ENCODE measurements around the gene MARK2. TPM values are rescaled to one million over a fixed set of nuclear protein-coding genes. Genes with fewer than 3 reads are reported as not detected.

The MARK2 gene
- total RNA-seq, 1 donor from 2014 or later, result 25.4 TPM

- peak overlapping the region; percentile 93 for H3K4me2 ChIP-seq
- peaks cover 88% of the 10 kb centered on the region for H4K20me1 ChIP-seq (ENCODE audit: low read depth)
Observed at GRCh38 chr11:63843041-63843440, 4.1 kb downstream of the MARK2 start.

GRCh38 chr11:63844836-63845235 is 5.9 kb downstream of the MARK2 start:
- Histone ChIP-seq H3K79me2 (ENCODE audit: low read depth) (peaks cover 100% of the 10 kb centered on the region), H3K27ac (no peak overlapping the region), H3K9me3 (ENCODE audit: low read depth) (no peaks in the 10 kb centered on the region), H3K4me1 (peaks cover 43% of the 10 kb centered on the region), H3K27me3 (no peaks in the 10 kb centered on the region), H2AFZ (replicated peaks) (no peak overlapping the region), H3K4me3 (no peak overlapping the region), H3K36me3 (no peaks in the 10 kb centered on the region), H3F3A (ENCODE audit: low read depth) (peaks cover 13% of the 10 kb centered on the region), H4K20me1 (ENCODE audit: low read depth) (peaks cover 93% of the 10 kb centered on the region), H3K4me2 (no peak overlapping the region), H3K9ac (peak overlapping the region; percentile 8)
- no peak for DNase-seq (ENCODE audit: low spot score)
- Mint-ChIP-seq H3K4me1 (peaks cover 45% of the 10 kb centered on the region), H3K27ac (no peak overlapping the region), H3K9me3 (no peaks in the 10 kb centered on the region), H3K4me3 (no peak overlapping the region), H3K27me3 (ENCODE audit: insufficient read depth, low read depth) (peaks cover 7% of the 10 kb centered on the region), H3K36me3 (peaks cover 17% of the 10 kb centered on the region)
- TF ChIP-seq EZH2phosphoT487 (IDR thresholded peaks at IDR 0.05) (no peak), CTCF (IDR thresholded peaks at IDR 0.05) (no peak), EZH2 (IDR thresholded peaks at IDR 0.05) (no peak)

More at GRCh38 chr11:63843041-63843440, 4.1 kb downstream of the MARK2 start:
- H3K27ac Mint-ChIP-seq, result no peak overlapping the region
- H3K4me3 Mint-ChIP-seq, result no peak overlapping the region
- H3K4me3 ChIP-seq, result no peak overlapping the region
- TF ChIP-seq CTCF (IDR thresholded peaks at IDR 0.05) (no peak), EZH2phosphoT487 (IDR thresholded peaks at IDR 0.05) (no peak), EZH2 (IDR thresholded peaks at IDR 0.05) (no peak)
- no peak for DNase-seq (ENCODE audit: low spot score)
- no peaks in the 10 kb centered on the region for H3K9me3 Mint-ChIP-seq
- H3K36me3 ChIP-seq, result no peaks in the 10 kb centered on the region
- peak overlapping the region; percentile 9 for H3K27ac ChIP-seq
- H3K27me3 Mint-ChIP-seq (ENCODE audit: insufficient read depth, low read depth), result peaks cover 4% of the 10 kb centered on the region
- H3K9ac ChIP-seq, result no peak overlapping the region
- no peaks in the 10 kb centered on the region for H3K9me3 ChIP-seq (ENCODE audit: low read depth)
- H3K79me2 ChIP-seq (ENCODE audit: low read depth), result peaks cover 89% of the 10 kb centered on the region
- H3K4me1 ChIP-seq, result peaks cover 46% of the 10 kb centered on the region
- no peak overlapping the region for H2AFZ ChIP-seq (replicated peaks)
- H3F3A ChIP-seq (ENCODE audit: low read depth), result peaks cover 16% of the 10 kb centered on the region
- H3K4me1 Mint-ChIP-seq, result peaks cover 46% of the 10 kb centered on the region
- H3K36me3 Mint-ChIP-seq, result peaks cover 7% of the 10 kb centered on the region
- H3K27me3 ChIP-seq, result no peaks in the 10 kb centered on the region

- no peaks in the 10 kb centered on the region for H3K36me3 ChIP-seq
- peaks cover 11% of the 10 kb centered on the region for H3F3A ChIP-seq (ENCODE audit: low read depth)
- no peaks in the 10 kb centered on the region for H3K27me3 ChIP-seq
- H3K27me3 Mint-ChIP-seq (ENCODE audit: insufficient read depth, low read depth), result peaks cover 7% of the 10 kb centered on the region
- no peak overlapping the region for H3K4me2 ChIP-seq
- H3K9ac ChIP-seq, result peak overlapping the region; percentile 8
- peaks cover 99% of the 10 kb centered on the region for H3K79me2 ChIP-seq (ENCODE audit: low read depth)
- H3K36me3 Mint-ChIP-seq, result peaks cover 17% of the 10 kb centered on the region
- H3K9me3 Mint-ChIP-seq, result no peaks in the 10 kb centered on the region
- no peak overlapping the region for H3K4me3 ChIP-seq
- DNase-seq (ENCODE audit: low spot score), result no peak
- TF ChIP-seq EZH2phosphoT487 (IDR thresholded peaks at IDR 0.05), result no peak
- no peak for TF ChIP-seq CTCF (IDR thresholded peaks at IDR 0.05)
- TF ChIP-seq EZH2 (IDR thresholded peaks at IDR 0.05), result no peak
- H3K9me3 ChIP-seq (ENCODE audit: low read depth), result no peaks in the 10 kb centered on the region
- H3K4me1 ChIP-seq, result peaks cover 42% of the 10 kb centered on the region
- H4K20me1 ChIP-seq (ENCODE audit: low read depth), result peaks cover 90% of the 10 kb centered on the region
- no peak overlapping the region for H2AFZ ChIP-seq (replicated peaks)
- no peak overlapping the region for H3K4me3 Mint-ChIP-seq
- no peak overlapping the region for H3K27ac ChIP-seq
- H3K27ac Mint-ChIP-seq, result no peak overlapping the region
- H3K4me1 Mint-ChIP-seq, result peaks cover 42% of the 10 kb centered on the region
Observed at GRCh38 chr11:63845303-63845702, 6.4 kb downstream of the MARK2 start.
